NCI-H2227 (cell line): ENCODE data around the gene SCAMP4.

ENCODE experiments used
- DNase-seq: peaks from one replicate; lab custom pipeline; 2025; ENCODE audit not compliant: unreplicated experiment; lab: John Stamatoyannopoulos, UW

SCAMP4 gene

DNA sequence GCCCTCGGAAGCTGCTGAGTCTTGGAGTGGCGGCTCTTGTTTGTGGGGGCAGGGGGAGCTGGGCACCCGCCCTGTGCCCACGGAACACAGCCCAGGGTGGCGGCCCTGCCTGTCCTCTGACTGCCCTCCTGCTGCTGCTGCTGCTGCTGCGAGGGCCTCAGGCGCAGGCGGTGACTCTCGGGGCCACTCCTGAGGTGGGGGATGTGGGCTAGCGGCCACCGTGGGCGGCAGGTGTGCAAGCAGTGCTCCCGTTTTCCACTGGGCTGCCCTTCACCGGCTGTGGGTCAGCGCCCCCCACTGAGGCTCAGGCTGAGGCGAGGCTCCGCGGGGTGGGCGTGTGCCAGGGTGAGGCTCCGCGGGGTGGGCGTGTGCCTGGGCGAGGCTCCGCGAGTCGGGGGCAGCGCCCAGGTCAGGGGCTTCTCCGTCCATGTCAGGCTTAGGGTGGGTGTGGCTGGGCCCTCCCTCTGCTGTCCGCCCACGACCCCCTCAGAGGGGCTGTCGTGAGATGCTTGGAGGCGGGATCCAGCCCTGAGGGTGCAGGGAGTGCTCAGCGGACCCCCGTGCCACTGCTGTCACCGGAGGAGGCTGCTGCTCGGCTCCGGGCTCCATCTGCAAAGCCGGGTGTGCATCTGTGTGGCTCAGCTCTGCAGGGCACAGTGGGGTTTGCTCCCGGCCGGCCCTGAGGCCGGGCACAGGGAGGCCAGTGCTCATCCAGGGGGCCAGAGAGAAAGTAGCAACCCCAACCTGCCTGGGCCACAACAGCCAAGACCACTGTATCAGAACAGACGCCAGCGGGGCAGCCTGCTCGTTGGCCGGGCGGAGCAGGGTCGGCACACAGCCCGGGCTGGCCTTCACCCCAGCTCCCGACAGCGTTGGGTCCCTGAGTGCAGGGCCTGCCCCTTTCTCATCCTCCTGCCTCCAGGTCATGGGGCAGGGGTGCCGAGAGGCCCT is 50.2 kb downstream of the SCAMP4 start:
- DNase-seq: no peak

GRCh38 chr19:1956122-1956494 is 50.9 kb downstream of the SCAMP4 start:
- no peak for DNase-seq

- no peak for DNase-seq
Measured at GRCh38 chr19:1956868-1957492, 51.8 kb downstream of the SCAMP4 start.

- no peak for DNase-seq
Measured at GRCh38 chr19:1957562-1958248, 52.5 kb downstream of the SCAMP4 start.

DNA sequence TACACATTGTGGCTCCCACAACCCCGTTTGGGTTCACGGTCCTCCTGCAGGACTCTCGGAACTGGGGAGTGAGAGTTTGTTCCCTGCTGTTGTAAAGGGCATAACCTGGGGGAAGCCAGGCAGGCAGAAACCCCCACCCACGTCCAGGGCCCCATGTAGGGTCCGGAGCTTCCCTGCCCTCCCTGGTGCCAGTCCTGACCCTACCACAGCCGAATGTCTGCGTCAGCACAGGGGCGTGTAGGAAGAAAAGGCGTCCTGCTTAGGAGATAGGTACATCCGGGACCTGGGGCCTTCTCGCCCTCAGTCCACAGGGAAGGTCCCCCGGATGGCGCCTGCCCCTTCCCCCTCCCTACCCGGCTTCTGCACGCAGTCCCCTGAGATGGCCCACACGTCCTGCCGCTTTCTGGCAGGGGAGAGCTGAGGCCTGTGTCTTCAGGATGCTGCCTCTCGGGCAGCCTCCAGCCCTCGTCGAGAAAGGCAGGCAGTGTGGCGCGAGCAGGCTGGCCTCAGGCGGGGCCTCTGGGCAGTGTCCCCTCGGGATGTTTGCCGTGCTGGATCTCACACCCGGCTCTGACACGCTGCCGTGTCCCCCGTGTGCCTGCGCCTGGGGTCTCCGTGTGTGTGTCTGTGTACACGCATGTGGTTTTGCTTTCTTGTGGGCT is 54.9 kb downstream of the SCAMP4 start:
- no peak for DNase-seq

DNA sequence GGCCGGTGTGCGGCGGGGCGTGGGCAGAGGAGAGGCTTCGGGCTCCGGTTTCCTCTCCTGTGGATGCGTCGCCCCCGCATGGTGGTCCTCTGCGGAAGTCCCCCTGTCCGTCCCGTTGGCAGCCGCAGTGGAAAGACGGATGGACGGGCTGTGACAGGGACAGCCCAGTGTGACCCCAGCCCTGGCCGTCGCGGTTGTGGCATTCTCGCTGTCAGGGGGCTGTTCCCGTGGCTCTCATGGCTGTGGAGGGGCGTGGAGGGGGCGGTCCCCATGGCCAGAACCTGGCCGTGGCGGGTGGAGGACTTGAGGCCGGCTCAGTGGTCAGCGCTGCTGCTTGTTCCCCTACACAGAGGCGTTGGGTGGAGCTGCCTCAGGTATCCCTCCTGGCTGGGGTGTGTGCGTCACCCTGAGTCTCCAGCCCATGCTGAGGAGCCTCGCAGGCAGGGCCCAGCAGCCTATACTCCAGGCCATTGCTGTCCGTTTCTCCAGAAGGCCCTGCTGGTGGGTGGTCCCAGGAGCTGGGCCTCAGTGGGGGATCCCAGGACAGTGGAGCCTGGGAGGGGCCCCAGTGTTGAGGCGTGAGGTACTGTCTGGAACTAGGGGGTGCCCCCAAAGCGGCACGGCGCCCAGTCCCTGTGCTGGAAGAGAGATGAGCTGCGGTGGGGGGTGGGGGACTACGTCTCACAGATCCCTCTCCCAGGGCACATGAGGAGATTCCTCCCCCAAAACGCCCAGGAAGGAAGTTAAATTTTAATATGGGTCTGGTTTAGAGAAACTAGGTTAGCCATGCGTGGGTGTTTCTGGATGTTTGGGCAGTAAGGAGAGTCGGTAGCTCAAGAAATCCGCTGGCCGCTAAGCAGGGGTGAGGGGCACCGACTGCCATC is 56.0 kb downstream of the SCAMP4 start:
- no peak for DNase-seq

- DNase-seq: no peak
Measured at GRCh38 chr19:1962674-1963073, 57.5 kb downstream of the SCAMP4 start.

DNA sequence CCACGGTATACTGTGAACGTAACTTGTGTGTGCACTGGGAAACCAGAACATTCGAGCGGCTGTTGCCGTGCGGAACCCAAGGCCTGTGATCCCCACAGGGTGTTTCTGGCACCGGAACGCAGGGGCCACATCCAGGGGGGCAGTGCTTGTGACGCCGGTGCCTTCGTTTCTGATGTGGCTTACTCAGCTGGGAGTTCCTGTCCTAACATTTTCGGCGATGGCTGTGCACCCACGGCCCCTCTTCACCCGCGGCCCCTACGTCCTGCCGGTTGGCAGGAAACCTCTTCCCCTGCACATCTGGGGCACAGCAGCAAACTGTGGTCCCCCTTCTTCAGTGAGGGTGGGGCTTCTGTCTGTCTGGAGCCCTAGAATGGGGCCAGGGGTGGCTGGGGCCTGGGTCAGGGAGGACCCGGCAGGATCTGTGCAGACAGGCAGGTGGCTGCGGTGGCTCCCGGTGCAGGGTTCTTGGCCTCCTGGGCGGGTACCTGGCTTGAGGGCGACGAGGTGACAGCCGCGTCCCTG is 61.9 kb downstream of the SCAMP4 start:
- DNase-seq: no peak

DNA sequence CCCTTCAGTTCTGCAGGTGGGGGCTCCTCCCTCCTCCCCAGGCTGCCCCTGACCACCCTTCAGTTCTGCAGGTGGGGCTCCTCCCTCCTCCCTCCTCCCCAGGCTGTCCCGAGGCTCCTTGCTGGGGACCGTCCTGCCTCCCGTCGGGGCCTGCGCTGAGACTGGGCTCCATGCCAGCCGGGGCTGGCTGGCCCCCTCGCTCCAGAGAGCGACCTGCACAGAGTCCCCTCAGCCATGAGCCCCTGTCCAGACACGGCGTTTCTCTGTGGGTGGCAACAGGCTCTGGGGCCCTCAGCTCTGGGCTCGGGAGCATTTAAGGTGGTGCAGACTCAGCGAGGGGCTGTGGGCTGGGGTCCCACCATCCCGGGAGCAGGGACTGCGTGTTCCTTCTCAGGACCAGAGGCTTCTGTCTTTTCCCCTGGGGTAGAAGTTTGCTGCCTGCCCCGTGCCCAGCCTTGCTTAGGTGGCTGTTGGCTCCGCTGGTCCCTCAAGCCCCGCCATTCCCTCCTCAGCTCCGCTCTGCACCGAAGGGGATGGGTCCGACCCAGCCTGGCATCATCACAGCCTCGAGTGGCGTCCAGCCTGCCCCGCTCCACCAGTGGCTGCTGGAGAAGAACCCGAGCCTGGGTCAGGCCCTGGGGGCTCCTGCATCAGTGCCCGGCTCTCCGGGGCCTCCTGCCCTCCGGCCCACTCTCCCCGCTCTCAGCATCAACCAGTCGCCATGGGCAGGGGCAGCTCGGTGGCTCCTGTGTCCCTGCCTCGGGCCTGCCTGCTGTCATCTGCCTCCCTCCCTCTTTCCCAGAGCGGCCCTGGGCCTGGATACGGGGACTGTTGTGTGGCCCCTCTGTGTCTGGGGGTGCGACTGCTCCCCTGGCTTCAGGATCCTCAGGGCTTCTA is 63.3 kb downstream of the SCAMP4 start:
- DNase-seq: peak; percentile 12

- DNase-seq: no peak
Measured at GRCh38 chr19:1969176-1970002, 64.2 kb downstream of the SCAMP4 start.

- DNase-seq: no peak
Measured at GRCh38 chr19:1970003-1970805, 65.0 kb downstream of the SCAMP4 start.

GRCh38 chr19:1970806-1971502 is 65.8 kb downstream of the SCAMP4 start:
- DNase-seq: no peak

DNA sequence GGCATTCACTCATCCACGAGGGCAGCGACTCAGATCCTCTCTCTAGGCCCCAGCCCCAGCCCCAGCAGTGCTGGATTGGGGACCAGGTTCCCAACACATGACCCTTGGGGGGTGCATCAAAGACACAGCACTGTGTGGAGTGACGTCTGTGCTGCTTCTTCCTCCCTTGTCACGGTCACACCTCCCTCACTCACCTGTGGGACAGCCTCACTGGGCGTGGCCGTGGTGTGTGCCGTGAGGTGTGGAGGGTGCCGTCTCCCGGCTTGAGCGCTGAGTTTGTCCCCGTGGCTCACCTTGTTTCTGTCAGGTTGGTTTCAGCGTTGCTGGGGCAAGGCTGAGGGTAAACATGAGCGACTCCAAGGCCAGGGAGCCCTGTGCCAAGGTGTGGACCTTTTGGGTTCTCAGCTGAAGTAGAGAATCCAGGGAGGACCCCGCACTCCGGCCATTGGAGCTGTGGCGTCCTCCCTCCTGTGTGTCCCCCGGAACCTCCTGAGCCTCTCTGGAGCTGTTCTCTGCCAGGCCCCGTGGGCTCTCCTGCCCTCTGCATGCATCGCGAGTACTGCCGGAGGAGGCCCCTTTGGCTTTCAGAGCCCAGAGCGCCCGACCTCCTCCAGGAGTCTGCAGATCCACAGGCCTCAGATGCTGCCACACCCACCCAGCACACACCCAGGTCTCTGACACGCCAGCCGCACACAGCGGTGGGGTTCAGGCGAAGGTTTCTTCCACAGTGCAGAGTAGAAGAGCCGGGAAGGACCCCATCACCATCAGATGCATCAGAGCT is 69.4 kb downstream of the SCAMP4 start:
- no peak for DNase-seq

DNA sequence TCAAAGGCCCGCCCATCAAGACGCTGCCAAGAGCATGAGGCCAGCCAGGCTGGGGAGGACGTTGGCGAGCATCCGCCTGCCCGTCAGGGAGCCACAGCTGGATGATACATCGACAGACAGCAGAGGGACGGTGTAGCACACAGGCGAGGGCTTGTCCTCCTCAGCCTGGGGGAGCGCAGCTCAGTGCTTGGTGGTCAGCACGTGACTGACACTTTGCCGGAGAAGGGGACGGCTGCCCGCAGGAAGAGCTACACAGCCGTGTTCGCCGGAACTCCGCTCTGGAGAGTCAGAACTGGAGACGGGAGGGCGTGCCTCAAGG is 69.9 kb downstream of the SCAMP4 start:
- DNase-seq: no peak
